Measurements from ENCODE around the gene EGR4.

The EGR4 gene

GRCh38 chr2:73284296-73285158, 8.8 kb downstream of the EGR4 start, which contains the start of gene FBXO41:
TSS of gene FBXO41 (minus strand) at chr2:73284478. CDS start at chr2:73269630, 14,848 bp downstream.
- no peaks in the 10 kb centered on the region for H3K9me3 ChIP-seq (replicated peaks in 1 of 11)
- no peaks in the 10 kb centered on the region for H3K27me3 ChIP-seq
- TF ChIP-seq Cebpa-rat (IDR thresholded peaks at IDR 0.05): no peak
- peak within 1 kb of the TSS; percentile 84 to 93 (median 89) for H3K4me3 ChIP-seq
- H3K27ac ChIP-seq: peak within 1 kb of the TSS; percentile 70 to 99 (median 96)
- peaks cover 35 to 61% (median 47%) of the 10 kb centered on the region in 10 experiments for H3K4me1 ChIP-seq
- H3K36me3 ChIP-seq: peaks cover 12 to 30% (median 22%) of the 10 kb centered on the region in 11 experiments; a peak in 21 of 22 replicates
- H4K20me1 ChIP-seq: peaks cover 35 to 42% (median 40%) of the 10 kb centered on the region in 11 experiments; a peak in 20 of 22 replicates
- H3K4me2 ChIP-seq: peak within 1 kb of the TSS; percentile 81 to 99 (median 92)
- H3K9ac ChIP-seq: peak within 1 kb of the TSS; percentile 88 to 98 (median 94)

- peak overlapping the region; percentile 70 to 99 (median 96) for H3K27ac ChIP-seq
- no peak for TF ChIP-seq Cebpa-rat (IDR thresholded peaks at IDR 0.05)
- no peaks in the 10 kb centered on the region for H3K9me3 ChIP-seq (replicated peaks in 1 of 11)
- peak overlapping the region; percentile 84 to 93 (median 89) for H3K4me3 ChIP-seq
- peak overlapping the region; percentile 88 to 98 (median 94) for H3K9ac ChIP-seq
- H3K27me3 ChIP-seq: no peaks in the 10 kb centered on the region
- H3K4me2 ChIP-seq: peak overlapping the region; percentile 81 to 99 (median 92)
- H4K20me1 ChIP-seq: peaks cover 43 to 50% (median 48%) of the 10 kb centered on the region in 11 experiments; a peak in 21 of 22 replicates
- peaks cover 35 to 61% (median 49%) of the 10 kb centered on the region in 10 experiments for H3K4me1 ChIP-seq
- peaks cover 12 to 38% (median 30%) of the 10 kb centered on the region in 11 experiments for H3K36me3 ChIP-seq
These were observed 9.6 kb downstream of the EGR4 start for GRCh38 chr2:73283545-73284295.

GRCh38 chr2:73282924-73283544, 10.3 kb downstream of the EGR4 start:
- Histone ChIP-seq H3K9ac (peak overlapping the region; percentile 88 to 98 (median 94)), H3K4me2 (peak overlapping the region; percentile 81 to 99 (median 92)), H3K27ac (peak overlapping the region in 10 of 11 experiments; percentile 88 to 99 (median 96); a peak in 19 of 22 replicates), H3K4me1 (peaks cover 35 to 61% (median 49%) of the 10 kb centered on the region in 10 experiments), H3K9me3 (replicated peaks in 1 of 11) (no peaks in the 10 kb centered on the region), H3K36me3 (peaks cover 19 to 45% (median 37%) of the 10 kb centered on the region in 11 experiments), H4K20me1 (peaks cover 50 to 57% (median 55%) of the 10 kb centered on the region in 11 experiments; a peak in 21 of 22 replicates), H3K4me3 (peak overlapping the region; percentile 84 to 93 (median 89)), H3K27me3 (no peaks in the 10 kb centered on the region)
- TF ChIP-seq Cebpa-rat (IDR thresholded peaks at IDR 0.05): no peak

- Histone ChIP-seq H3K9me3 (replicated peaks in 1 of 11) (peaks cover 0 to 10% (median 5%) of the 10 kb centered on the region in 11 experiments; a peak in 4 of 22 replicates), H4K20me1 (peaks cover 65 to 75% (median 73%) of the 10 kb centered on the region in 11 experiments; a peak in 21 of 22 replicates), H3K36me3 (peaks cover 33 to 63% (median 54%) of the 10 kb centered on the region in 11 experiments), H3K4me2 (peak overlapping the region in 6 of 11 experiments; percentile 4 to 99 (median 88); a peak in 6 of 22 replicates), H3K4me1 (peaks cover 32 to 49% (median 38%) of the 10 kb centered on the region in 10 experiments), H3K4me3 (no peak overlapping the region), H3K27me3 (no peaks in the 10 kb centered on the region), H3K27ac (no peak overlapping the region), H3K9ac (no peak overlapping the region)
- TF ChIP-seq Cebpa-rat (IDR thresholded peaks at IDR 0.05): no peak
These were observed 12.1 kb downstream of the EGR4 start for GRCh38 chr2:73281244-73281643.

- Histone ChIP-seq H3K9ac (no peak overlapping the region), H4K20me1 (peaks cover 68 to 89% (median 85%) of the 10 kb centered on the region in 11 experiments; a peak in 21 of 22 replicates), H3K9me3 (replicated peaks in 1 of 11) (peaks cover 0 to 10% (median 5%) of the 10 kb centered on the region in 11 experiments; a peak in 4 of 22 replicates), H3K4me1 (peaks cover 18 to 36% (median 26%) of the 10 kb centered on the region in 10 experiments), H3K36me3 (peaks cover 39 to 76% (median 67%) of the 10 kb centered on the region in 11 experiments), H3K27me3 (no peaks in the 10 kb centered on the region), H3K27ac (no peak overlapping the region), H3K4me2 (no peak overlapping the region), H3K4me3 (no peak overlapping the region)
- no peak for TF ChIP-seq Cebpa-rat (IDR thresholded peaks at IDR 0.05)
These were observed 13.5 kb downstream of the EGR4 start for GRCh38 chr2:73279852-73280251.

GRCh38 chr2:73272270-73272669, 21.1 kb downstream of the EGR4 start:
- H3K4me1 ChIP-seq: peaks cover 0 to 6% (median 0%) of the 10 kb centered on the region in 10 experiments; a peak in 2 of 20 replicates
- H3K9ac ChIP-seq: no peak overlapping the region
- no peak overlapping the region for H3K27ac ChIP-seq
- no peak overlapping the region for H3K4me2 ChIP-seq
- H3K36me3 ChIP-seq: peaks cover 77 to 100% (median 99%) of the 10 kb centered on the region in 11 experiments
- peaks cover 0 to 6% (median 5%) of the 10 kb centered on the region in 11 experiments; a peak in 4 of 22 replicates for H3K9me3 ChIP-seq (replicated peaks in 1 of 11)
- H3K4me3 ChIP-seq: no peak overlapping the region
- H4K20me1 ChIP-seq: peaks cover 70 to 100% (median 96%) of the 10 kb centered on the region in 11 experiments; a peak in 21 of 22 replicates
- no peaks in the 10 kb centered on the region for H3K27me3 ChIP-seq
- no peak for TF ChIP-seq Cebpa-rat (IDR thresholded peaks at IDR 0.05)

GRCh38 chr2:73269686-73270465, 23.5 kb downstream of the EGR4 start:
- no peaks in the 10 kb centered on the region for H3K27me3 ChIP-seq
- H3K27ac ChIP-seq: no peak overlapping the region
- H3K36me3 ChIP-seq: peaks cover 89 to 100% (median 99%) of the 10 kb centered on the region in 11 experiments
- H3K4me2 ChIP-seq: no peak overlapping the region
- peaks cover 74 to 100% (median 96%) of the 10 kb centered on the region in 11 experiments; a peak in 21 of 22 replicates for H4K20me1 ChIP-seq
- H3K4me1 ChIP-seq: peaks cover 0 to 6% (median 0%) of the 10 kb centered on the region in 10 experiments; a peak in 2 of 20 replicates
- H3K4me3 ChIP-seq: no peak overlapping the region
- H3K9ac ChIP-seq: no peak overlapping the region
- TF ChIP-seq Cebpa-rat (IDR thresholded peaks at IDR 0.05): no peak
- no peaks in the 10 kb centered on the region for H3K9me3 ChIP-seq (replicated peaks in 1 of 11)
